Neural progenitor cell (in vitro differentiated cells): ENCODE data around the gene SEL1L2. TPM values are rescaled to one million over a fixed set of nuclear protein-coding genes. Genes with fewer than 3 reads are reported as not detected.

Experiments used
- DNase-seq: peaks from one replicate; pipeline ENCODE4 v3.0.0-alpha.2; 2016; ENCODE audit warnings: low spot score
- H2AFZ ChIP-seq: fragments of 200-600 bp; sonication (generic); replicated peaks from 2 replicates; pipeline ENCODE4 v1.6.1; 2016; ENCODE audit warnings: antibody characterized with exemption
- H3F3A ChIP-seq: fragments of 200-600 bp; sonication (generic); 2 replicates; pipeline ENCODE4 v1.6.1; 2016; ENCODE audit warnings: antibody characterized with exemption, low read depth
- H3K27ac ChIP-seq: fragments of 200-600 bp; sonication (generic); 2 replicates; pipeline ENCODE4 v1.5.1; 2016; ENCODE audit warnings: mild to moderate bottlenecking
- H3K27me3 ChIP-seq: fragments of 200-600 bp; sonication (generic); 2 replicates; pipeline ENCODE4 v1.6.1; 2016; ENCODE audit warnings: mild to moderate bottlenecking, moderate library complexity
- H3K36me3 ChIP-seq: fragments of 200-600 bp; sonication (generic); 2 replicates; pipeline ENCODE4 v1.5.1; 2016
- H3K4me1 ChIP-seq: fragments of 200-600 bp; sonication (generic); 2 replicates; pipeline ENCODE4 v1.6.1; 2016; ENCODE audit warnings: mixed run types
- H3K4me2 ChIP-seq: fragments of 200-600 bp; sonication (generic); 2 replicates; pipeline ENCODE4 v1.6.1; 2016
- H3K4me3 ChIP-seq: fragments of 200-600 bp; sonication (generic); 2 replicates; pipeline ENCODE4 v1.5.1; 2016
- H3K79me2 ChIP-seq: fragments of 200-600 bp; sonication (generic); 2 replicates; pipeline ENCODE4 v1.6.1; 2016; ENCODE audit warnings: low read depth
- H3K9ac ChIP-seq: fragments of 200-600 bp; sonication (generic); 2 replicates; pipeline ENCODE4 v1.6.1; 2016
- H3K9me3 ChIP-seq: fragments of 200-600 bp; sonication (generic); 2 replicates; pipeline ENCODE4 v1.5.1; 2016; ENCODE audit warnings: low read depth
- H4K20me1 ChIP-seq: fragments of 200-600 bp; sonication (generic); 2 replicates; pipeline ENCODE4 v1.6.1; 2016; ENCODE audit warnings: low read depth
- H3K27ac Mint-ChIP-seq: 3 replicates; pipeline ENCODE4 v1.8.0; 2021; ENCODE audit warnings: mixed read lengths
- H3K27me3 Mint-ChIP-seq: 2 replicates; pipeline ENCODE4 v1.8.0; 2022; ENCODE audit warnings: low read depth, mild to moderate bottlenecking, inconsistent platforms, moderate library complexity, mixed read lengths; ENCODE audit not compliant: insufficient read depth
- H3K36me3 Mint-ChIP-seq: 3 replicates; pipeline ENCODE4 v1.8.0; 2021; ENCODE audit warnings: mixed read lengths
- H3K4me1 Mint-ChIP-seq: 3 replicates; pipeline ENCODE4 v1.8.0; 2021; ENCODE audit warnings: mixed read lengths
- H3K4me3 Mint-ChIP-seq: 3 replicates; pipeline ENCODE4 v1.8.0; 2021; ENCODE audit warnings: mild to moderate bottlenecking, moderate library complexity, mixed read lengths
- H3K9me3 Mint-ChIP-seq: 3 replicates; pipeline ENCODE4 v1.8.0; 2020; ENCODE audit warnings: mixed read lengths
- CTCF ChIP-seq: fragments of 200-600 bp; sonication (generic); IDR thresholded peaks from 2 replicates; pipeline ENCODE4 v1.5.1; 2017; ENCODE audit warnings: antibody characterized with exemption, mild to moderate bottlenecking
- EZH2 ChIP-seq: fragments of 200-600 bp; sonication (generic); IDR thresholded peaks from 2 replicates; pipeline ENCODE4 v1.6.1; 2017; ENCODE audit warnings: antibody characterized with exemption, mild to moderate bottlenecking, moderate library complexity
- EZH2phosphoT487 ChIP-seq: fragments of 200-600 bp; sonication (generic); IDR thresholded peaks from 2 replicates; pipeline ENCODE4 v1.6.1; 2017; ENCODE audit warnings: antibody characterized with exemption
- total RNA-seq: library from RNA; depleted of rRNA; stranded (reverse); fragments of >200 nt; gene quantifications from 2 replicates; pipeline ENCODE4 v1.2.3, GENCODE V29; 2015; ENCODE audit warnings: low replicate concordance

SEL1L2 gene
- total RNA-seq, 1 donor from 2014 or later, result 0.77 TPM

GRCh38 chr20:13857304-13857703 lies 133.1 kb downstream of the SEL1L2 start:
- Mint-ChIP-seq H3K4me3 (no peak overlapping the region), H3K9me3 (no peaks in the 10 kb centered on the region), H3K27ac (no peak overlapping the region), H3K27me3 (peaks cover 5% of the 10 kb centered on the region), H3K4me1 (no peaks in the 10 kb centered on the region), H3K36me3 (no peaks in the 10 kb centered on the region)
- Histone ChIP-seq H3K4me2 (no peak overlapping the region), H3K4me3 (no peak overlapping the region), H3K9me3 (no peaks in the 10 kb centered on the region), H3K9ac (no peak overlapping the region), H3K36me3 (no peaks in the 10 kb centered on the region), H3K27me3 (no peaks in the 10 kb centered on the region), H3K79me2 (no peaks in the 10 kb centered on the region), H3K27ac (no peak overlapping the region), H3K4me1 (no peaks in the 10 kb centered on the region), H2AFZ (no peak overlapping the region), H4K20me1 (no peaks in the 10 kb centered on the region), H3F3A (no peaks in the 10 kb centered on the region)
- no peak for TF ChIP-seq EZH2
- DNase-seq, result no peak

GRCh38 chr20:13856354-13856753 lies 134.1 kb downstream of the SEL1L2 start:
- Mint-ChIP-seq H3K9me3 (no peaks in the 10 kb centered on the region), H3K4me1 (no peaks in the 10 kb centered on the region), H3K27me3 (peaks cover 2% of the 10 kb centered on the region), H3K27ac (no peak overlapping the region), H3K4me3 (no peak overlapping the region), H3K36me3 (no peaks in the 10 kb centered on the region)
- Histone ChIP-seq H3K9me3 (no peaks in the 10 kb centered on the region), H3K9ac (no peak overlapping the region), H3K27me3 (no peaks in the 10 kb centered on the region), H3K4me3 (no peak overlapping the region), H3K36me3 (no peaks in the 10 kb centered on the region), H3K4me2 (no peak overlapping the region), H3K27ac (no peak overlapping the region), H4K20me1 (no peaks in the 10 kb centered on the region), H2AFZ (no peak overlapping the region), H3F3A (no peaks in the 10 kb centered on the region), H3K4me1 (no peaks in the 10 kb centered on the region), H3K79me2 (no peaks in the 10 kb centered on the region)
- DNase-seq, result peak; percentile 48
- TF ChIP-seq CTCF (no peak), EZH2phosphoT487 (no peak), EZH2 (no peak)

- H3K4me2 ChIP-seq, result no peak overlapping the region
- H3K36me3 ChIP-seq, result no peaks in the 10 kb centered on the region
- Mint-ChIP-seq H3K27me3 (peaks cover 2% of the 10 kb centered on the region), H3K9me3 (no peaks in the 10 kb centered on the region), H3K36me3 (no peaks in the 10 kb centered on the region), H3K4me3 (no peak overlapping the region), H3K27ac (no peak overlapping the region), H3K4me1 (no peaks in the 10 kb centered on the region)
- no peak overlapping the region for H3K4me3 ChIP-seq
- no peaks in the 10 kb centered on the region for H3K79me2 ChIP-seq
- no peaks in the 10 kb centered on the region for H3K4me1 ChIP-seq
- TF ChIP-seq EZH2phosphoT487, result no peak
- no peak for TF ChIP-seq CTCF
- no peak for TF ChIP-seq EZH2
- no peak for DNase-seq
- no peak overlapping the region for H3K27ac ChIP-seq
- no peaks in the 10 kb centered on the region for H3K27me3 ChIP-seq
- no peaks in the 10 kb centered on the region for H4K20me1 ChIP-seq
- no peaks in the 10 kb centered on the region for H3K9me3 ChIP-seq
- no peak overlapping the region for H2AFZ ChIP-seq
- no peak overlapping the region for H3K9ac ChIP-seq
- H3F3A ChIP-seq, result no peaks in the 10 kb centered on the region
Measured at GRCh38 chr20:13855613-13856012, 134.8 kb downstream of the SEL1L2 start.

DNA sequence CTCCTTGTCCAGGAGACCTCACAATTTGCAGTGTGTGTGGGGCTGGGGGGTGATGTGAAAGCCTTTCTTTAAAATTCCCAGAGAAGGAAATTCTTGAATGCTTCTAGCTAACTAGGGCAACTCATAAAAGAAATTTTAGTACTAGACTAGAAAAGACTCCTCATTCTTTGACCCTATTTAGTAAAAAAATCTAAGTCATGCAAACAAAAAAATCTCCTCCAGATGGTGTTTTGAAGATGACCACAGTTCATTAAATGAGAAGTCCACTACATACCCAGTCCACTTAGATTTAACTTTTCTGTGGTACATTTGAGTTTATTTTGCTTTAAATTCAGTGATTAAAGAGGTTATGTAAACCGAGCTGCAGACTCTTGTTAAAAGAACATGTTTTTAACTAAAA lies 138.1 kb downstream of the SEL1L2 start:
- H3K4me1 Mint-ChIP-seq, result no peaks in the 10 kb centered on the region
- Histone ChIP-seq H4K20me1 (no peaks in the 10 kb centered on the region), H3K4me2 (no peak overlapping the region), H3K27ac (no peak overlapping the region), H3K9me3 (no peaks in the 10 kb centered on the region), H3F3A (no peaks in the 10 kb centered on the region), H3K4me1 (peaks cover 5% of the 10 kb centered on the region), H3K36me3 (no peaks in the 10 kb centered on the region), H3K4me3 (no peak overlapping the region), H3K79me2 (no peaks in the 10 kb centered on the region), H3K27me3 (no peaks in the 10 kb centered on the region), H3K9ac (no peak overlapping the region), H2AFZ (no peak overlapping the region)
- peaks cover 3% of the 10 kb centered on the region for H3K27me3 Mint-ChIP-seq
- peaks cover 3% of the 10 kb centered on the region for H3K9me3 Mint-ChIP-seq
- H3K27ac Mint-ChIP-seq, result no peak overlapping the region
- no peak for TF ChIP-seq CTCF
- TF ChIP-seq EZH2phosphoT487, result no peak
- no peak for TF ChIP-seq EZH2
- H3K36me3 Mint-ChIP-seq, result no peaks in the 10 kb centered on the region
- DNase-seq, result no peak
- no peak overlapping the region for H3K4me3 Mint-ChIP-seq
